ENCODE measurements around the gene SNX9.
A peak's percentile ranks its signal among the peaks of the same experiment; 100 is the strongest.

Gene SNX9

DNA sequence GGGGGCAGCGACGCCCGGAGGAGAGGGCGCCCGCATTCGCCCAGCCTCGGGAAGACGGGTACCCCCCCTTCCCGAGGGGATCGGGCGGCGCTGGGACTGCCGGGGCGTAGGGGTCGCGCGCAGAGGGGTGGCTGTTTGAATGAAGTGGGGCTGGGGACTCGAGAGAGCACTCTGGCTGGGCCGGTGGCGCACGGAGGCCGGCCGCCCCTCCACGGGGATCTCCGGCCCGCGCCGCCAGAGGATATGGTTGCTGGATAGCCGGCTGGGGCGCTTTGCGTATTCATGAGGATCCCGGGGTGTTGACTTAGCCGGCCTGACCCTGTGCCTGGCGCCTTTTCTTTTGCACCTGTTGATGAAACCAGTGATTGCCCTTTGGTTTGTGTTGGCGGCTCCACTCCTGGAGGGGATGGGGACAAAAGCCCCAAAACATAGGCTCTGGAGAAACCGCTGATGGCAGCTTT lies 159.1 kb downstream of the SNX9 start (continued):
- TF ChIP-seq ZNF521 (tag by site-specific recombination; IDR thresholded peaks at IDR 0.05) = no peak
- TF ChIP-seq ZNF837 (tag by site-specific recombination; IDR thresholded peaks at IDR 0.05) = no peak
- TF ChIP-seq ZNF169 (tag by site-specific recombination; IDR thresholded peaks at IDR 0.05) = no peak
- no peak for TF ChIP-seq BCL11B (tag by site-specific recombination; IDR thresholded peaks at IDR 0.05; ENCODE audit: low read depth)
- TF ChIP-seq, protein P1, sequence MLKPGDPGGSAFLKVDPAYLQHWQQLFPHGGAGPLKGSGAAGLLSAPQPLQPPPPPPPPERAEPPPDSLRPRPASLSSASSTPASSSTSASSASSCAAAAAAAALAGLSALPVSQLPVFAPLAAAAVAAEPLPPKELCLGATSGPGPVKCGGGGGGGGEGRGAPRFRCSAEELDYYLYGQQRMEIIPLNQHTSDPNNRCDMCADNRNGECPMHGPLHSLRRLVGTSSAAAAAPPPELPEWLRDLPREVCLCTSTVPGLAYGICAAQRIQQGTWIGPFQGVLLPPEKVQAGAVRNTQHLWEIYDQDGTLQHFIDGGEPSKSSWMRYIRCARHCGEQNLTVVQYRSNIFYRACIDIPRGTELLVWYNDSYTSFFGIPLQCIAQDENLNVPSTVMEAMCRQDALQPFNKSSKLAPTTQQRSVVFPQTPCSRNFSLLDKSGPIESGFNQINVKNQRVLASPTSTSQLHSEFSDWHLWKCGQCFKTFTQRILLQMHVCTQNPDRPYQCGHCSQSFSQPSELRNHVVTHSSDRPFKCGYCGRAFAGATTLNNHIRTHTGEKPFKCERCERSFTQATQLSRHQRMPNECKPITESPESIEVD (tag by site-specific recombination; IDR thresholded peaks at IDR 0.05) = no peak
- TF ChIP-seq KLF7 (tag by site-specific recombination; IDR thresholded peaks at IDR 0.05; ENCODE audit: borderline replicate concordance) = no peak
- TF ChIP-seq SCRT2 (tag by site-specific recombination; IDR thresholded peaks at IDR 0.05) = peak; percentile 97
- TF ChIP-seq ZNF302 (tag by site-specific recombination; IDR thresholded peaks at IDR 0.05; ENCODE audit: low read depth) = no peak

DNA sequence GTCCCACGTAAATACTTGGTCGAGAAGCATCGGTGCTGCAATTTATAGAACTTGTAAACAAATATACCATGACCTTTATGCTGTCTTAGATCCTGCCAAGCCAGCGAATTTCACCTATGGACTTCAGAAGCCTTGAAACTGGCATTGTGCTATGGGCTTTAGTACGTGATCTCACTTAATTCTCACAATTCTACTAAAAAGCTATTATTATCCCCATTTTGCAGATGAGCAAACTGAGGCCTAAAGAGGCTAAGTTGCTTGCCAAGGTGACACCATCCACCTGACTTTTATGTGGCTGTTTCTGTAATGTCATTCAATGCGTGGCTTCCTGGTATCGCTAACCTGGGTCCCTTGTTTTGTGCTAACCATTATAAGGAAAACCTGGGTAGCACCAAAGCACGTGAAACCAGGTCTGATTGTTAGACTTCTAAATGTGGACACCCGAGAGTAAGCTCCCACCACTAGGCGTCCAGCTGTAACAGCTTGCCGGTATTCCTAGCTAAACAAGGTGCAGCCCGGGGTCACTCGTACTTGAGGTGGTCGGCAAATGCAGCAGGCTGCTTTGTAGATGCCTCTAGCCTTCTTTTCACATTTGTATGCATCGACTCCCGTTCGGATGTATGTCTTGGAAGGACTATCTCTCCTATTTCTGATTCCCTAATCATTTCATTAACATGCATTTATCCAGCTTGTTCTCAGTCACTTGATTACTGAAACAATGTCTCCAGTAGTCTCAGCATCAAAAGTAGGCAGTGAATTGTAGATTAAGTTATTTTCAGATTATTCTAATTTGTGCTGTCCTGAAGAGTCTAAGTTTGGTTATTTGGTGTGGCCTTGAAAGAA lies 159.7 kb downstream of the SNX9 start:
- peak overlapping the region; percentile 71 for H3K4me3 ChIP-seq (ENCODE audit: low read depth, low read length)
- ChIA-PET POLR2A (interaction anchor here (0.7 to 2.1 kb wide), 7 partner anchors 21 to 185 kb away, joined by 3 to 8 read pairs (median 4); no protein-coding TSS in a partner anchor), CTCF (interaction anchor here (0.6 to 3.3 kb wide), 11 partner anchors 11 to 790 kb away, joined by 3 to 22 read pairs (median 4); no protein-coding TSS in a partner anchor)
- H3K36me3 ChIP-seq (ENCODE audit: control insufficient read depth in 2 of 2, insufficient read depth in 1 of 2, low read length in 2 of 2) = no peaks in the 10 kb centered on the region
- H3K27ac ChIP-seq (ENCODE audit: extremely low read depth, low read depth, low read length) = peak overlapping the region; percentile 81; the same call in 1 of the 2 replicates
- no peaks in the 10 kb centered on the region for H3K9me3 ChIP-seq (ENCODE audit: control insufficient read depth, insufficient read depth, low read depth, low read length)
- peaks cover 12% of the 10 kb centered on the region for H3K4me1 ChIP-seq (ENCODE audit: control insufficient read depth, insufficient read depth, low read length)
- 0 out of 2 replicates have a peak, but pooled peaks have one; percentile 18 for TF ChIP-seq ZNF350 (tag by site-specific recombination; IDR thresholded peaks at IDR 0.05)
- TF ChIP-seq, protein P2, sequence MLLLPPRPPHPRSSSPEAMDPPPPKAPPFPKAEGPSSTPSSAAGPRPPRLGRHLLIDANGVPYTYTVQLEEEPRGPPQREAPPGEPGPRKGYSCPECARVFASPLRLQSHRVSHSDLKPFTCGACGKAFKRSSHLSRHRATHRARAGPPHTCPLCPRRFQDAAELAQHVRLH (tag by site-specific recombination; IDR thresholded peaks at IDR 0.05) = peak; percentile 70; the same call in 1 of the 2 replicates
- no peak for TF ChIP-seq ZNF48 (tag by site-specific recombination; IDR thresholded peaks at IDR 0.05)
- 0 out of 2 replicates have a peak, but pooled peaks have one; percentile 2 for TF ChIP-seq ZNF335 (tag by site-specific recombination; conservative IDR thresholded peaks at IDR 0.05)
- peak; percentile 88 for TF ChIP-seq ZNF660 (tag by site-specific recombination; IDR thresholded peaks at IDR 0.05)
- peak; percentile 32 for TF ChIP-seq SETDB1 (IDR thresholded peaks at IDR 0.05; ENCODE audit: insufficient read length, low read length)
- TF ChIP-seq GLIS2 (tag by site-specific recombination; IDR thresholded peaks at IDR 0.05) = no peak
- TF ChIP-seq TRIM28 (IDR thresholded peaks at IDR 0.05; ENCODE audit: borderline replicate concordance, low read length) = peak; percentile 45; the same call in 1 of the 2 replicates
- TF ChIP-seq, protein P3, sequence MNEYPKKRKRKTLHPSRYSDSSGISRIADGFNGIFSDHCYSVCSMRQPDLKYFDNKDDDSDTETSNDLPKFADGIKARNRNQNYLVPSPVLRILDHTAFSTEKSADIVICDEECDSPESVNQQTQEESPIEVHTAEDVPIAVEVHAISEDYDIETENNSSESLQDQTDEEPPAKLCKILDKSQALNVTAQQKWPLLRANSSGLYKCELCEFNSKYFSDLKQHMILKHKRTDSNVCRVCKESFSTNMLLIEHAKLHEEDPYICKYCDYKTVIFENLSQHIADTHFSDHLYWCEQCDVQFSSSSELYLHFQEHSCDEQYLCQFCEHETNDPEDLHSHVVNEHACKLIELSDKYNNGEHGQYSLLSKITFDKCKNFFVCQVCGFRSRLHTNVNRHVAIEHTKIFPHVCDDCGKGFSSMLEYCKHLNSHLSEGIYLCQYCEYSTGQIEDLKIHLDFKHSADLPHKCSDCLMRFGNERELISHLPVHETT (tag by site-specific recombination; IDR thresholded peaks at IDR 0.05) = peak; percentile 41; the same call in 1 of the 2 replicates
- TF ChIP-seq ZNF394 (tag by site-specific recombination; IDR thresholded peaks at IDR 0.05; ENCODE audit: borderline replicate concordance) = peak; percentile 22; the same call in 1 of the 2 replicates
- peak; percentile 51 for TF ChIP-seq SCRT2 (tag by site-specific recombination; IDR thresholded peaks at IDR 0.05)

Data from HEK293 (cell line).